ENCODE measurements around the gene FGFRL1.

The FGFRL1 gene

GRCh38 chr4:1011022-1011665, at the start of gene FGFRL1:
Gene FGFRL1, plus strand, starts transcription at chr4:1011626. Its CDS starts 860 bp downstream, at chr4:1012486.
- peak; percentile 94 for DNase-seq

DNA sequence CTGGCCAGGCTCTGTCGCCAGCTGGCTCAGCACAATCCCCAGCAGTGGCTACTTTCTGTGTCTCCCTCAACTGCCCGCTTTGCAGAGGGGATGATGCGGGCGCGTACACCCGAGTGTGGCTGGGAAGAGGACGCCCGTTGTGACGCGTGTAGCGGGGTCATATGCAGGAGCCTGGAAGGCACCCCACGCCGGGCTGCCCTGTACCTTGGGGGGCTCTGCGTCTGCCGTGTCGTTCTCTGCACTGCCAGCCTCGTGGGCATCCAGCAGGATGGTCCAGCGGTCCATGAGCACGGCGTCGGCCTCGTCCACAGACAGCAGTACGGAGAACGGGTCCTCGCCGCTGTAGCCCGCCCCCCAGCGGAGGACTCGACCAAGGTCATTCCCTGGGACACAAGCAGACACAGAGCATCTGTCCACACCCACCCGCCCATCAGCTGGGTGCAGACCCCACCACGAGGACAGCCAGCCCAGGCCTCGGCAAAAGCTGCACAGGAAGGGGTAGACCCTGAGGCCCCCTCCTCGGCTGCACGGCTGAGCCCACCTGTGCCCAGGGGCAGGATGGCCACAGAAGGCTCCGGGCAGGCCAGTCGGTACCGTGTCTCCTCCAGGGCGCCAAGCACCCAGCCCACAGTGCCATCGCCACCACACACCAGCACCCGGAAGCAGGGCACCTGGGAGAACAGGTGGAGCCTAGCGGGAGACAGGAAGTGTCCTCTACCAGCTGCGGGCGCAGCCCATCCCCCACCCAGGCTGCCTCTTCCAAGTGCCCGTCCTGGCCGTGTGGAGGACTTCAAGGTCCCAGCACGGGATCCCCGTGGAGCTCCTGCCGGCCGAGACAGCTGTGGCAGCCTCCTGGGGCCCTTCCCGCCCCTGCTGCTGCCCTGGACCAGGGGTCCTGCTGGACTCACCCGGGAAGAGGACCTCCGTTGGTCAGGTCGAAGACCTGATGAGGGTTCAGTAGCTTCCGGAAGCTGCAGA, 48.9 kb upstream of the FGFRL1 start:
- no peak for DNase-seq

- DNase-seq: no peak
Observed at GRCh38 chr4:963276-964225, 47.9 kb upstream of the FGFRL1 start.

DNA sequence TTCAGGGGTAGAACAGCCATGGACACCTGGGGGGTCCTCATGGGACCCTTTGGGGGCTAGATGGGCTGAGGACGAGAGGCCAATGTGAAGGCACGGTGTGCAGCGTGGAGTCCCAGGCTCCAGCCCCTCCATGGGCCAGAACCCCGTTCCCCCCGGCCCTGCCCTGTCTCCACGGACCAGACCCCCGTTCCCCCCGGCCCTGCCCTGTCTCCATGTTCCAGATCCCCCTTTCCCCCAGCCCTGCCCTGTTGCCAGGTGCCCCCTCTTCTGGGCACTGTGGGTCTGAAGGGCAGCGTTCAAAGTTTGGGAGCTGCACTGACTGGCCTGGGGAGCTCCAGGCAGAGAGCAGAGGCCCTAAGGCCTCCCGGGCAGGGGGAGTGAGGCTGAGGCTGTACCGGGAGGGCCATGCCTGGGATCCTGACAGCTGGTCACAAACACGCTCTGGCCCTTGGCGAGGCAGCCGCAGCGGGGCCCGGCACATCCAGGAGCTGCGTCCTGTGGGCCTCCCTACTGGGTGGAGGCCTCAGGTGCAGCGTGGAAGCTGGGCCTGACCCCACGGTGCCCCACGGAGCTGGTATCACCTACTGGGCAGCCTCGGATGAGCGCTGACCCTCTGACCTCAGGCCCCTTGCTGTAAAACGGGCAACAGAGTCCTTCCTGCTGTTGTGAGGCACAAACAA, 46.9 kb upstream of the FGFRL1 start:
- no peak for DNase-seq

GRCh38 chr4:965048-965765, 46.2 kb upstream of the FGFRL1 start:
- DNase-seq: no peak

DNA sequence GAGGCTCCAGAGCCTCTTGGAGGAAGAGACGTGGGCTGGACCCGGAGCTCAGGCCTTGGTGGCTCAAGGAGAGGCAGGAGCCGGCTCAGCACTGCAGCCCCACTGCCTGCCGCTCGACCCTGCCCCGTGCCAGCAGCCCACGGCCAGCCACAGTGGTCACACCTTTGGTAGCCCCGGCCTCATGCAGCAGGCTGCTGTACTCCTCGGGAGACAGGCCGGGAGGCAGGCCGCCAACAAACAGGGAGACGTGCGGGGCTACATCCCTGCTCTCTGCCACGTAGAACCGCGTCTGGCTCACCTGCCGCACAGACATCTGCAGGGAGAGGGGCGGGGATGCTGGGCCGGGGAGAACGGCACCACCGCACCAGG, 45.7 kb upstream of the FGFRL1 start:
- DNase-seq: no peak

DNA sequence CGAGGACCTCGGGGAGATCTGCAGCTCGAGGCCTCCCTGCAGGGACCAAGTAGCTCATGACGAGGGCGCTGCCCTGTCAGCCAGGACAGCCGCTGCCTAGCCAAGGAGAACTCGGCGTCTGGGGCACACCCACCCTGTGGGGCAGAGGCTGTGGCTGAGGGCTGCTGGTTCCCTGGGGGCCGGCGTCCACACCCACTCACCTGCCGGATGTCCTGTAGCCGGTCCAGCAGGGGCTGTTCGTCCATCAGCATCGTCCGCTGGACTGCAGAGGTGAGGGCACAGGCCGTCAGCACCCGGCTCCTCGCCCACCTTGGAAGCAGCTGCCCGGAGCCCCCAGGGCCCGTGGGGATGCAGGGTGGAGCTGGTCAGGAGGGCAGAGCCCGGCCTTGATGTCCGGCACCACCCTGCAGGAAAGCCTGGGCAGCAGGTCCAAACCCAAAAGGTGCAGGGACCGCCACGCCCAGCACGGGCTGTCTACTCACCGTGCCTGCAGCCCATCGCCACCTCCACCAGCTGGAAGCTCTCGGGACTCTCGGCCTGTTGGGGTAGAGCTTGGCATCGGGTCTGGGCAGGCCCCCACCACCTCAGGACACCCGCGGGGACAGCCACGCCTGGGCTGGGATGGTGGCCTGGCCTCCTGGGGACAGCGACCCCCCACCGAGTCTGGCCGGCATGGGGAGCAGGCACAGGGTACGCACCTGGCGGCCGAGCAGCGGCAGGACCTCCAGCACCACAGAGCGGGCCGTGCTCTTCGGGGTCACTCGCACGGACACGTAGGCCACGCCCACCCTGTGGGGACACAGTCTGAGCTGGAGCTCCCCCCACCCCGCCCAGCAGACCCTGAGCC, 44.9 kb upstream of the FGFRL1 start:
- DNase-seq: no peak

DNA sequence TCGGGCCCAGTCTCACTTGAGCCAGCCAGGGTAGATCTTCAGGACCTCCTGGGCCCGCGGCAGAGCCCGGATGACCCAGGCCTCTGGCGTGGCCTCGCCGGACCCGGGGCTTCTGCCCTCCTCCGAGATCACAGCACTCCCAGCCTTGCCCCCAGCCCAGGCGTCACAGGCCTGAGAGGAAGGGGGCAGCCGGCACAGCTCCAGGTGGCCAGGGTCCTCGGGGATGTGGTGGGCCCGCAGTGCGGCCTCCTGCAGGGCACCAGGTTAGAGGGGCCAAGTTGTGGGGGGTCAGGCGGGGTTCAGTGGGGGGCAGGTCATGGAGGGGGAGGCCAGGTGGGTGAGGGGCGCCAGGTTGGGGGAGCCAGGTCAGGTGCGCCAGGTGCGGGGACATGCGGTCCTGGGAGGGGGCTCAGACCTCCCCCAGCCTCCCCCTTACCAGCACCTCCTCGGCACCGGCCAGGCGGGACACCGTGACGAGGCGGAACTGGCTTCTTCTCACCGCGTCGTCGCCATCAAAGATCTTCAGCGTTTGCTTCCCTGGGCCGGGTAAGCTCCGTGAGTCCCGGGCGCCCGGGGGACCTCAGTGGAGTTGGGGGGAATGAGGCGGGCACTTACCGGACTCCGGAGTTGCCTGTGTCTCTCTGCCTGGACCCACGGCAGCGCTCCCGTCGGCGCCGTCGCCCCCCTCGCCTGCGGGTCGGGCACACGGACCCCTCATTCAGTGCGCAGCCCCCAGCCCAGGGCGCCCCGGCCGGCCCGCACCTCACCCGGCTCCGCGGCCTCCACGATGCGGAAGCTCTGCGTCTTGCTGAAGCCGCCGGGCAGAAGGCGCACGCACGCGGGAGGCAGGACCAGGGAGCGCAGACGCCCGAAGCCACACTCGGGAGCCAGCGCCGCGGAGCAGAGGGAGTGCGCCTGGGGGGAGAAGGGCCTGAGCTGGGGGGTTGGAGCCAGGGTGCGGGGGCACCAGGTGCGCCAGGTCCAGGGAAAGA, 44.0 kb upstream of the FGFRL1 start:
- DNase-seq: no peak

- no peak for DNase-seq
Observed at GRCh38 chr4:968221-968620, 43.2 kb upstream of the FGFRL1 start.

GRCh38 chr4:968621-969394, 42.6 kb upstream of the FGFRL1 start:
- DNase-seq: no peak

GRCh38 chr4:970046-970745, 41.2 kb upstream of the FGFRL1 start:
- DNase-seq: no peak

- DNase-seq: no peak
Observed at GRCh38 chr4:970854-971520, 40.4 kb upstream of the FGFRL1 start.

- no peak for DNase-seq
Observed at GRCh38 chr4:971666-972500, 39.5 kb upstream of the FGFRL1 start.

DNA sequence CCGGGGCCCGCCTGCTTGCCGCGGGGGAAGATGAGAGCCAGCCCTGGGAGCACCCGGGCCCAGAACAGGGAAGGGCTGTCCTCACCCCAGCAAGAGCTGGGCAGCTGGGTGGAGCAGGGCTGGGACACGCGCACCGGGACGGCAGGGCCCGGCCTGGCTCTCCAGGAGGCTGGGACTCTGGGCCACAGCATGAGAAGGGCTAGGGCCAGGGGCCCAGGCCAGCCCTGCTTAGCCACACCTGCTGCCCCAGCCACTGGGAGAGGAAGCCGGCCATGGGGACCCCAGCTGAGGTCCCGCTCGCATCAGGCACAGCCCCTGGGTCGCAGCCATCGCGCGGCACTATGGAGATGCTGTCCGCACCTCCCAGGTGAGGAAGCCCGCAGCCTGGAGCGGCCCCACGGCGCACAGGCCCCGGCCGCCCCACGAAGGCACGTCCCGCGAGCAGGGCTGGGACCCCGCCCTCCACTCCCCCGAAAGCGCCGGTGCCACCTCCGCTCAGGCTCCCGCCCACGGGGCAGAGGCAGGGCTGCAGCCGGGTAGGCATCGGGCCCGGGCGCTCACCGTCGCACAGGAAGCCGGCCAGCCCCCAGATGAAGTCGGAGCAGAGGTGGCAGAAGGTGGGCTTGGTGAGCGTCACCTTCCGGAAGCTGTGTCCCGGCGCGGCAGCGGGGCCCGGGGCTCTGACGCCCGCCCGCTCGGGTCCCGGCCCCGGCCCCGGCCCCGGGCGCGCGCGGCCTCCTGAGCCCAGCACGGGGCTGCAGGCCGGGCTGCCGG, 38.6 kb upstream of the FGFRL1 start:
- DNase-seq: no peak

Data from islet precursor cell (in vitro differentiated cells).